Neural cell (in vitro differentiated cells): Measurements from ENCODE around the gene ARHGAP30. TPM values are rescaled to one million over a fixed set of nuclear protein-coding genes. Genes with fewer than 3 reads are reported as not detected.

Experiments
- H2AFZ ChIP-seq: fragments of 200-600, 300-800 bp; sonication (generic), shearing (Covaris generic); 2 replicates; pipeline ENCODE4 v1.6.0; 2014; ENCODE audit warnings: low read depth, mild to moderate bottlenecking, antibody characterized with exemption, low read length, moderate library complexity
- H3F3A ChIP-seq: fragments of 200-600 bp; shearing (Covaris generic); 2 replicates; pipeline ENCODE4 v1.6.1; 2016; ENCODE audit warnings: mild to moderate bottlenecking, moderate library complexity, mixed read lengths, antibody characterized with exemption, low read length; ENCODE audit not compliant: insufficient read depth, poor library complexity, severe bottlenecking
- H3K27ac ChIP-seq: fragments of 200-600, 300-800 bp; sonication (generic), shearing (Covaris generic); 2 replicates; pipeline ENCODE4 v1.5.1; 2014; ENCODE audit warnings: mild to moderate bottlenecking, low read length, moderate library complexity
- H3K27me3 ChIP-seq: fragments of 300-800, 200-600 bp; sonication (generic), shearing (Covaris generic); 2 replicates; pipeline ENCODE4 v1.6.0; 2014; ENCODE audit warnings: mild to moderate bottlenecking, low read depth, low read length, moderate library complexity; ENCODE audit not compliant: insufficient read depth
- H3K36me3 ChIP-seq: fragments of 300-800, 200-600 bp; sonication (generic), shearing (Covaris generic); 2 replicates; pipeline ENCODE4 v1.5.1; 2014; ENCODE audit warnings: mild to moderate bottlenecking, antibody characterized with exemption, low read length, moderate library complexity; ENCODE audit not compliant: insufficient read depth
- H3K4me2 ChIP-seq: fragments of 300-800, 200-600 bp; sonication (generic), shearing (Covaris generic); 2 replicates; pipeline ENCODE4 v1.6.0; 2014; ENCODE audit warnings: mild to moderate bottlenecking, low read length
- H3K4me3 ChIP-seq: fragments of 300-800, 200-600 bp; sonication (generic), shearing (Covaris generic); 2 replicates; pipeline ENCODE4 v1.5.1; 2014; ENCODE audit warnings: mild to moderate bottlenecking, low read length, moderate library complexity
- H3K79me2 ChIP-seq: fragments of 200-600 bp; shearing (Covaris generic); replicated peaks from 2 replicates; pipeline ENCODE4 v1.6.0; 2014; ENCODE audit warnings: mild to moderate bottlenecking, low read length, moderate library complexity; ENCODE audit not compliant: insufficient read depth
- H3K9ac ChIP-seq: fragments of 300-800, 200-600 bp; sonication (generic), shearing (Covaris generic); 2 replicates; pipeline ENCODE4 v1.6.1; 2016; ENCODE audit warnings: mild to moderate bottlenecking, low read length, mixed read lengths
- H3K9me2 ChIP-seq: fragments of 200-600 bp; shearing (Covaris generic); 2 replicates; pipeline ENCODE4 v1.6.1; 2016; ENCODE audit warnings: mild to moderate bottlenecking, low read length, mixed read lengths; ENCODE audit not compliant: insufficient read depth
- H3K9me3 ChIP-seq: fragments of 200-600, 300-800 bp; sonication (generic), shearing (Covaris generic); 2 replicates; pipeline ENCODE4 v1.6.1; 2016; ENCODE audit warnings: mild to moderate bottlenecking, mixed run types, low read length, moderate library complexity, mixed read lengths
- H4K20me1 ChIP-seq: fragments of 200-600 bp; shearing (Covaris generic); 2 replicates; pipeline ENCODE4 v1.6.1; 2016; ENCODE audit warnings: mild to moderate bottlenecking, mixed run types; ENCODE audit not compliant: insufficient read depth
- EP300 ChIP-seq: fragments of 450-650 bp; conservative IDR thresholded peaks from 2 replicates; pipeline ENCODE4 v1.6.1; 2014; ENCODE audit warnings: antibody characterized with exemption, mild to moderate bottlenecking, moderate library complexity; ENCODE audit not compliant: poor library complexity, severe bottlenecking
- EZH2 ChIP-seq: fragments of 200-600, 300-800 bp; shearing (Covaris generic), sonication (generic); IDR thresholded peaks from 2 replicates; pipeline ENCODE4 v1.6.1; 2014; ENCODE audit warnings: antibody characterized with exemption, low read length, borderline replicate concordance, mild to moderate bottlenecking; ENCODE audit not compliant: insufficient read depth, poor library complexity, severe bottlenecking
- MXI1 ChIP-seq: fragments of 450-650 bp; conservative IDR thresholded peaks from 2 replicates; pipeline ENCODE4 v1.6.1; 2014; ENCODE audit warnings: antibody characterized with exemption, mild to moderate bottlenecking; ENCODE audit not compliant: poor library complexity, severe bottlenecking
- POLR2AphosphoS5 ChIP-seq: IDR thresholded peaks from 2 replicates; pipeline ENCODE4 v1.6.1; 2012
- RAD21 ChIP-seq: fragments of 450-650 bp; conservative IDR thresholded peaks from 2 replicates; pipeline ENCODE4 v1.6.1; 2014; ENCODE audit warnings: antibody characterized with exemption, mild to moderate bottlenecking, moderate library complexity
- SMC3 ChIP-seq: fragments of 450-650 bp; conservative IDR thresholded peaks from 2 replicates; pipeline ENCODE4 v1.6.1; 2014; ENCODE audit warnings: antibody characterized with exemption, mild to moderate bottlenecking, moderate library complexity; ENCODE audit not compliant: poor library complexity
- TAF1 ChIP-seq: IDR thresholded peaks from 2 replicates; pipeline ENCODE4 v1.6.1; 2012; ENCODE audit warnings: low read depth
- polyA plus RNA-seq: library from polyadenylated mRNA; depleted of rRNA; stranded (reverse); fragments of >200 nt; gene quantifications from 2 replicates; pipeline ENCODE4 v1.2.3, GENCODE V29; 2014
- TF ChIP-seq, protein P1 (sequence below): IDR thresholded peaks from 2 replicates; pipeline ENCODE4 v1.6.1; 2012; ENCODE audit warnings: borderline replicate concordance
- TF ChIP-seq, protein P2 (sequence below): fragments of 450-650 bp; IDR thresholded peaks from 2 replicates; pipeline ENCODE4 v1.5.1; 2014; ENCODE audit warnings: antibody characterized with exemption, mild to moderate bottlenecking, moderate library complexity; ENCODE audit not compliant: poor library complexity, severe bottlenecking

ARHGAP30 gene
- polyA plus RNA-seq, 1 donor from 2014 or later = not detected

DNA sequence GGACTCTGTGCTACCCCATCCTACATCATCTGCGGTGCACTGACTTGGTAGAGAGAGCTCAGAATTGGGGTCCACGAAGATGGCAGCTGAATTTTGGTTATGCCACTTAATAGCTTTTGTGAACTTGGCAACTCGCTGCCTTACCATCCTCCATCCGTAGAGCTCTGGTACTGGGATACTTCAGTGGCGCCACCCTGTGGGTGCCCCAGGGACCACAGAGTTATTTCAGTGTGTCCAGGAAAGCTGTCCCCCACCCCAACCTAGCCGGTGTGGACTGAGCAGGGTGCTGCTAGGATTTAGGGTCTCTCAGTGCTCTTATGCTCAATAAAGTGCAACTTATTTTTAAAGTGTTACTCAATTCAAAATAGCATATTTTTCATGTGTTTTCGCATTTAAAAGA is 14.9 kb downstream of the ARHGAP30 start:
- no peaks in the 10 kb centered on the region for H4K20me1 ChIP-seq
- H3K9me3 ChIP-seq = no peaks in the 10 kb centered on the region
- TF ChIP-seq POLR2AphosphoS5 = no peak
- no peak for TF ChIP-seq MXI1
- TF ChIP-seq, protein P1, sequence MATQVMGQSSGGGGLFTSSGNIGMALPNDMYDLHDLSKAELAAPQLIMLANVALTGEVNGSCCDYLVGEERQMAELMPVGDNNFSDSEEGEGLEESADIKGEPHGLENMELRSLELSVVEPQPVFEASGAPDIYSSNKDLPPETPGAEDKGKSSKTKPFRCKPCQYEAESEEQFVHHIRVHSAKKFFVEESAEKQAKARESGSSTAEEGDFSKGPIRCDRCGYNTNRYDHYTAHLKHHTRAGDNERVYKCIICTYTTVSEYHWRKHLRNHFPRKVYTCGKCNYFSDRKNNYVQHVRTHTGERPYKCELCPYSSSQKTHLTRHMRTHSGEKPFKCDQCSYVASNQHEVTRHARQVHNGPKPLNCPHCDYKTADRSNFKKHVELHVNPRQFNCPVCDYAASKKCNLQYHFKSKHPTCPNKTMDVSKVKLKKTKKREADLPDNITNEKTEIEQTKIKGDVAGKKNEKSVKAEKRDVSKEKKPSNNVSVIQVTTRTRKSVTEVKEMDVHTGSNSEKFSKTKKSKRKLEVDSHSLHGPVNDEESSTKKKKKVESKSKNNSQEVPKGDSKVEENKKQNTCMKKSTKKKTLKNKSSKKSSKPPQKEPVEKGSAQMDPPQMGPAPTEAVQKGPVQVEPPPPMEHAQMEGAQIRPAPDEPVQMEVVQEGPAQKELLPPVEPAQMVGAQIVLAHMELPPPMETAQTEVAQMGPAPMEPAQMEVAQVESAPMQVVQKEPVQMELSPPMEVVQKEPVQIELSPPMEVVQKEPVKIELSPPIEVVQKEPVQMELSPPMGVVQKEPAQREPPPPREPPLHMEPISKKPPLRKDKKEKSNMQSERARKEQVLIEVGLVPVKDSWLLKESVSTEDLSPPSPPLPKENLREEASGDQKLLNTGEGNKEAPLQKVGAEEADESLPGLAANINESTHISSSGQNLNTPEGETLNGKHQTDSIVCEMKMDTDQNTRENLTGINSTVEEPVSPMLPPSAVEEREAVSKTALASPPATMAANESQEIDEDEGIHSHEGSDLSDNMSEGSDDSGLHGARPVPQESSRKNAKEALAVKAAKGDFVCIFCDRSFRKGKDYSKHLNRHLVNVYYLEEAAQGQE = no peak
- TF ChIP-seq RAD21 = no peak
- no peak for TF ChIP-seq TAF1
- TF ChIP-seq, protein P2, sequence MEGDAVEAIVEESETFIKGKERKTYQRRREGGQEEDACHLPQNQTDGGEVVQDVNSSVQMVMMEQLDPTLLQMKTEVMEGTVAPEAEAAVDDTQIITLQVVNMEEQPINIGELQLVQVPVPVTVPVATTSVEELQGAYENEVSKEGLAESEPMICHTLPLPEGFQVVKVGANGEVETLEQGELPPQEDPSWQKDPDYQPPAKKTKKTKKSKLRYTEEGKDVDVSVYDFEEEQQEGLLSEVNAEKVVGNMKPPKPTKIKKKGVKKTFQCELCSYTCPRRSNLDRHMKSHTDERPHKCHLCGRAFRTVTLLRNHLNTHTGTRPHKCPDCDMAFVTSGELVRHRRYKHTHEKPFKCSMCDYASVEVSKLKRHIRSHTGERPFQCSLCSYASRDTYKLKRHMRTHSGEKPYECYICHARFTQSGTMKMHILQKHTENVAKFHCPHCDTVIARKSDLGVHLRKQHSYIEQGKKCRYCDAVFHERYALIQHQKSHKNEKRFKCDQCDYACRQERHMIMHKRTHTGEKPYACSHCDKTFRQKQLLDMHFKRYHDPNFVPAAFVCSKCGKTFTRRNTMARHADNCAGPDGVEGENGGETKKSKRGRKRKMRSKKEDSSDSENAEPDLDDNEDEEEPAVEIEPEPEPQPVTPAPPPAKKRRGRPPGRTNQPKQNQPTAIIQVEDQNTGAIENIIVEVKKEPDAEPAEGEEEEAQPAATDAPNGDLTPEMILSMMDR = no peak
- TF ChIP-seq EZH2 = no peak
- TF ChIP-seq EP300 = no peak
- no peak for TF ChIP-seq SMC3
- no peak overlapping the region for H2AFZ ChIP-seq
- no peak overlapping the region for H3K4me3 ChIP-seq
- H3K79me2 ChIP-seq = no peaks in the 10 kb centered on the region
- H3F3A ChIP-seq = no peaks in the 10 kb centered on the region
- no peaks in the 10 kb centered on the region for H3K36me3 ChIP-seq
- H3K9ac ChIP-seq = no peak overlapping the region
- no peak overlapping the region for H3K4me2 ChIP-seq
- no peaks in the 10 kb centered on the region for H3K27me3 ChIP-seq
- H3K27ac ChIP-seq = no peak overlapping the region
- no peaks in the 10 kb centered on the region for H3K9me2 ChIP-seq

DNA sequence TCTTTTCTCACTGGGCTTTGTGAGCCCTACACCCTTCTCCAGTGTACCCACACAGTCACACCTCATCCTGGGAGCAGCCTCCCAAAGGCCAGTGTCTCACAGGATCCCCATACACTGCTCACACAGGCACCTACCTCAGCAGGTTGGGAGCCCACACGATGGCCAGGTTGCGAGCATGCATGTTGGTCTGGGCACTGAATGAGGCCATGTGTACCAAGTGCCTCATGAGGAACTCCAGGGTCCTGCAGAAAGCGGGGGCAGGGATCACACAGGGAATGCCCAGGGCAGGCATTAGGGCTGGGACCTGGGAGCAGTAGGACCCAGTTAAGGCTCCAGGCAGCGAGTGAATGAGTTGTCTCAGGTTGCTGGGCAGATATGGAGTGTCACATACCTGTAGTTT is 15.5 kb downstream of the ARHGAP30 start:
- no peaks in the 10 kb centered on the region for H3K9me2 ChIP-seq
- H4K20me1 ChIP-seq = no peaks in the 10 kb centered on the region
- no peak overlapping the region for H3K9ac ChIP-seq
- no peaks in the 10 kb centered on the region for H3K27me3 ChIP-seq
- TF ChIP-seq EZH2 (no peak), SMC3 (no peak), MXI1 (no peak), RAD21 (no peak), EP300 (no peak), POLR2AphosphoS5 (no peak), TAF1 (no peak)
- TF ChIP-seq, protein P1 = no peak
- TF ChIP-seq, protein P2 = no peak
- H3K27ac ChIP-seq = no peak overlapping the region
- H2AFZ ChIP-seq = no peak overlapping the region
- no peak overlapping the region for H3K4me3 ChIP-seq
- H3F3A ChIP-seq = no peaks in the 10 kb centered on the region
- H3K4me2 ChIP-seq = no peak overlapping the region
- H3K79me2 ChIP-seq = no peaks in the 10 kb centered on the region
- no peaks in the 10 kb centered on the region for H3K36me3 ChIP-seq
- no peaks in the 10 kb centered on the region for H3K9me3 ChIP-seq
